SK-MEL-5 (cell line): ENCODE measurements around the gene GFPT2. TPM values are rescaled to one million over a fixed set of nuclear protein-coding genes. Genes with fewer than 3 reads are reported as not detected.
"Not testable (repeated sequence)": the region's sequence is repeated elsewhere in the genome, so short reads cannot be mapped to it uniquely, and the experiment has no call there.

Experiments
- DNase-seq: peaks from one replicate; pipeline ENCODE4 v3.0.0-alpha.2; 2016; ENCODE audit warnings: low read depth, low spot score
- in situ Hi-C: cut with HindIII; loops from 2 replicates; pipeline ENCODE4 v1.10.0; 2016; ENCODE audit warnings: low sequenced_read_pairs, high pct_unique_total_duplicates, low pct_unique_long_range_greater_than_20kb
- total RNA-seq: library from RNA; depleted of rRNA; stranded (reverse); fragments of >200 nt; shearing (Covaris generic); gene quantifications from 2 replicates; pipeline ENCODE4 v1.2.3, GENCODE V29; 2014

GFPT2 gene
- total RNA-seq, 1 experiment from 2014 or later: 2.3 TPM

DNA sequence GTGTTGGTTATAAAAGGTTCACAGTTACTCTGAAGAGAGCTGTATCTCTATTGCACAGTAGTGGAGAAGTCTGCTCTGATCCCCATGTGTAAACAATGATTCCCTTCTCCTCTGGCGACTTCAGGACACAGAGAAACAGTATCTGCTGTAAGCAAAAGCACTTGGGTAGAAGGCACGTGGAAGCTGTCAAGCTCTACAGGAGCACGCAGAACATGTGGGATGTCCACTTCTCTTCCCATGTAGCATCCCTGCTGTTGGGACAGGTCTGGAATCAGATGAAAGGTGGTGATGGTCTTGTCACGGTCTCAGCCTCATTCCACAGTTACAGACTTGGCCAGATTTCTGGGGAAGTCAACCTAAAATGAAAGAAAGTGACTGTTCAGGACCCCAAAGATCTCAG lies 51.9 kb downstream of the GFPT2 start:
- in situ Hi-C loops: no loop called here
- DNase-seq: peak; percentile 22

DNA sequence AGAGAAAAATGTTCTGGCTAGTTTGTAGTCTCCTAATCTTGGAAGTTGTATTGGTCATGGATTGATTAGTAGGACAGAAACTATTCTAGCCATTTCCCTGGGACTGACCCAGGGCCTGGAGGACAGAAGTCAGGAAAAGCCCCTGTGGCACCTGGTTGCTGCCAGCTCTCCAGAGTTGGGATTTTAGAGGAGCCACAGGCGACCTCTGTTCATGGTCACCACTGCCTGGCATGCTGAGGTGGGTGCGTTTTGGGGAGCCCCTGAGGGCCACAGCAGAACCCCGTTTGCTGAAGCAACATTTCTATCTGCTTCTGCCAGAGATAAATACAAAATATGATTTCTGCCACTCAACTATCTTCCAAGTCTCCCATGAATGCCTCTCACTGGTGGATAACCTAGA lies 53.6 kb downstream of the GFPT2 start:
- in situ Hi-C loops: no loop called here
- DNase-seq: no peak

DNA sequence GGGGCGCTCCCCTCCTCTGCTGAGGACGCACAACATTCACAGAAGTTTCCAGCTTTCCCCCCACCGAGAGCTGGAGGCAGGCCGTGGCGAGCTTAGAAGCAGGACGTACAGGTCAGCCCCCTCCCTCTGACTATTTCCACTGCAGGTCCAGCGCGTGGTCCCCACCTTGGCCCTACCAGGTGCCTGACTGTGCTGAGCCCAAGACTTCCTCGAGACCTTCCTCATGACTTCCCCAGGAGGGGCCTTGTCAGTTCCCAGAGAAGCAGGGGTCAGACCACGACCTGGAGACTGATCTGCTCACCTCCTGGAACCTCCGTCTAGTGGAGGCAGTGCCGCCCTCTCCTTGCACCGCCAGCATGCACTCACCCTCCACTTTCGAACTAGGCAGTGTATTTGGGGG lies 54.1 kb downstream of the GFPT2 start:
- in situ Hi-C loops, DNase-seq: not testable (repeated sequence)

DNA sequence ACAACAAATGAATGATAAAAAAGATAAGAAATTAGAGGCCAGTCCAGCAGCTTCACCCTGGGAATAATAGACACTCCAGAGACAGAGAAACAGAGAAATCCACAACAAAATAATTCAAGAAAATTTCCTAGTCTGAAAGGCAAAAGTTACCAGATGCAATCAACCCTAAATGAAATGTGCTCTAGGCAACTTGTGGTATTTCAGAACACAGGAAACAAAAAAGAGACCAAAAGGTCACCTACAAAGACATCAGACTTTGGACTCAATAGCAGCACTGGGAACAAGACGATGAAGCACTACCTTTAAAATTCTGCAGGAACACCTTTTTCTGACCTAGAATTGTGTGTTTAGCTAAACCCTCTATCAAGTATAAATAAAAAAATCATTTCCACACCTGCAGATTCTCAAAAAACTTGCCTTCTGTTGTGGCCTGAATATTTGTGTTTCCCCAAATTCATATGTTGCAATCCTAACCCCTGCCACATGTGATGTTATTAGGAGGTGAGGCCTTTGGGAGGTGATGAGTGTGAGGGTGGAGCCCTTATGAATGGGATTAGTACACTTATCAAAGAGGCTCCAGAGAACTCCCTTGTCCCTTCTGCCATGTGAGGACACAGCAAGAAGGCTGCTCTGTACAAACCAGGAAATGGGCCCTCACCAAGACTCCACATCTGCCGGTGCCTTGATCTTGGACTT lies 55.4 kb downstream of the GFPT2 start:
- DNase-seq: no peak
- in situ Hi-C loops: no loop called here

GRCh38 chr5:180296771-180297170 lies 56.4 kb downstream of the GFPT2 start:
- in situ Hi-C loops: no loop called here
- no peak for DNase-seq

DNA sequence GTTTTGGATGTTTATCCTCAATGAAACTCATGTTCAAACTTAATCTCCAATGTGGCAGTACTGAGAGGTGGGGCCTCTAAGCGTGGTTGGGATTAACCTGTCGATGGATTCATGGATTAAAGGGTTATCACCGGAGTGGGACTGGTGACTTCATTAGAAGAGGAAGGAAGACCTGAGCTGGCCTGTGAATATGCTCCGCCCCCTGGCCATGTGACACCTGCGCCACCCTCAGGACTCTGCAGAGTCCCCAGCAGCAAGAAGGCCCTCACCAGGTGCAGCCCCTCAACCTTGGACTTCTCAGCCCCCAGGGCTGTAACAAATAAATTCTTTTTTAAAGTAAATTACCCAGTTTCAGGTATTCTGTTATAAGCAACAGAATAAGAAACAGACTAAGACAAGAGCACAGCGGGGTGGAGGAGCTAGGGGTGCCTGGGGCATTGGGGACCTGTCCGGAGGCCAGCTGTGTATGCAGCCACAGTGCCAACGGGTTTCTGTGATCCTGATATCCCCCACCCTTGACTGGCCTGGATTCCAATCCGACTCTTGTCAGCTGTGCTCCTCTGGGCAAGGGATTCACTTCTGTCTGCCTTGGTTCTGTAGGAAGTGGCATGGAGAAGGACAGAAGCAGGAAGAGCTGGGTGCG lies 58.1 kb downstream of the GFPT2 start:
- no peak for DNase-seq
- in situ Hi-C loops: no loop called here

DNA sequence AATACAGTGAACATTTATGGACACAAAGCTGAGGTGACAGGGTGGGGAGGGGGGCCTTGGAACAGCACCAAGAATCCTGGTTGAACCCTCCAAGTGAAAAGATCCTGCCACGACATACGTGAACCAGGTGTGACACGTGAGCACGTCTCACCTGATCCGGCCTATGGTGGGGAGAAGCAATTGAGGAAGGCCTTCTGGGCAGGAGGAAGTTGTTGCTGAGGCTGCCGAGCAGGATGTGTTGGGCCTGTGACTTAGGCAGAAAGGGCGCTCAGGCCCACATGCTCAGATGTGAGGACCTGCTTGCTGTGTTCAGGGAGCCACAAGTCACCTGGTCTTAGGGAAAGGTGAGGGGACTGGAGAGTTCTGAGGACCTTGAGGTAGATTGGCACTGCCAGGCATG lies 58.7 kb downstream of the GFPT2 start:
- in situ Hi-C loops: no loop called here

GRCh38 chr5:180291943-180292831 lies 60.9 kb downstream of the GFPT2 start, which contains the start of gene MAPK9:
MAPK9 (minus strand) TSS chr5:180292083; CDS start chr5:180280561, 11,522 bp downstream.
- in situ Hi-C loops: no loop called here
- DNase-seq: peak; percentile 72

More for the DNA sequence above, 58.7 kb downstream of the GFPT2 start:
- DNase-seq: no peak

- DNase-seq: no peak
- in situ Hi-C loops: no loop called here
These were observed 61.7 kb downstream of the GFPT2 start for GRCh38 chr5:180291234-180291940.

DNA sequence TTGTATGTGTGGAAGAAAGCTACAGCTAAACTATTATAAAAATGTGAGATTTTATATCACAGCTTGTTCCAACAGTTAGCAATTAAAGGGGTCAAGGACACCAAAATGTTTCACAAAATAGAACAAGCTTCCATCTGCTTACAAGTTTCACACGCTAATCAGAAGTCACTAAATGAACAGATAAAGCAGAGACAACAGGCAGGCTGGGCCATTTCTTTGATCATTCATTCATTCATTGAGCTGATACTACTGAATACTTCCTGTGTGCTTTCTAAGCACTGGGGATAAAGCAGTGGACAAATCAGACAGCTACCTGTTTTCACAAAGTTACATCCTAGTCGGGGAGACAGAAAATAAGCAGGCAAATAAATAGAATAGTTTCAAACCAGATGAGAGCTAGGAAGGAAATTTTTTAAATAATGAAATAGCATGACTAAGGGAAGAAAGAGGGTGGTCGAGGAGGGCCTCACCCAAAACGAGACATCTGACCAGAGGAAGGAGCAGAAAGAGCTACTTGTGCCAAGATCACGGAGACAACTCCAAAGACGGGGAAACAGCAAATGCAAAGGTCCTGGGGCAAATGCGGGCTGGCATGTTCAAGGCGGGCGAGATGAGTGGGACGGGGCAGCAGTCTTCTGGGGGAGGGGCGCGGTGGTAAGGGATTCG lies 62.4 kb downstream of the GFPT2 start:
- no peak for DNase-seq
- in situ Hi-C loops: no loop called here

DNA sequence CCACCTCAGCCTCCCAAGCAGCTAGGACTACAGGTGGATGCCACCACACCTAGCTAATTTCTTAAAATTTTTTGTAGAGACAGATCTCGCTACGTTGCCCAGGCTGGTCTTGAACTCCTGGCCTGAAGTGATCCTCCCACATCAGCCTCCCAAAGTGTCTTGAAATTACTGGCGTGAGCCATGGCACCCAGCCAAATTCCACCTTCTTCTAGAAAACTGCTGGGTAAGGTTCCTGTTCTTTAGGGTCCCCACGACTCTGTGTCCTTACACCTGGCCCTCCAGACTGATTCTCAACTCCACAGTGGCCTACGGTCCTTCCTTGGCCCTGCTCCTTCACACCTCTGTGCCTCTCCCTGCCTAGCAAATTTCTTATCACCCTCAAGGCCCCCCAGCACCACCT lies 63.2 kb downstream of the GFPT2 start:
- in situ Hi-C loops: no loop called here

GRCh38 chr5:180289433-180289832 lies 63.7 kb downstream of the GFPT2 start:
- no peak for DNase-seq
- in situ Hi-C loops: no loop called here

More for the DNA sequence above, 63.2 kb downstream of the GFPT2 start:
- DNase-seq: no peak

GRCh38 chr5:180287868-180288267 lies 65.3 kb downstream of the GFPT2 start:
- DNase-seq: no peak
- in situ Hi-C loops: no loop called here

- no peak for DNase-seq
- in situ Hi-C loops: no loop called here
These were observed 65.7 kb downstream of the GFPT2 start for GRCh38 chr5:180287404-180287803.

GRCh38 chr5:180284149-180284548 lies 69.0 kb downstream of the GFPT2 start:
- in situ Hi-C loops: no loop called here

GRCh38 chr5:180283026-180283615 lies 70.0 kb downstream of the GFPT2 start:
- DNase-seq: no peak
- in situ Hi-C loops: no loop called here

More at GRCh38 chr5:180284149-180284548, 69.0 kb downstream of the GFPT2 start:
- DNase-seq: no peak

DNA sequence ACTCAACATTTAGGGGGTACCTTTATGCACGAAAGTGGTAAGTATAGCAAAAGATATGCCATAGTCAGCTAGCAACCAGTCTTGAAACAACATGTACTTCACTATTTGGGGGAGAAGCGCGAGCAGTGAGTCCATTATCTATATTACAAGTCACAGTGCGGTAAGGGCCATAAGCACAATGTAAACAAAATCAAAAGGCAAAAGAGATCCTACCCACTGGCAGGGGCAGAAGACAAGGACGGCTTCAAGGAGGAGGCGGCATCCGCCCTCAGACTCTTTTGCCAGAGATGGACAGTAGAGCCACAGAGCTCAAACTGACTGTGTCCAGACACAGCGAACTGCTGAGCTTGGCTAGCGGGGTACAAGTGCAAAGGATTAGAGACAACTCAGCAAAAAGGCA lies 70.9 kb downstream of the GFPT2 start:
- in situ Hi-C loops: no loop called here
- DNase-seq: no peak
